ENCODE data around the gene MAP4. TPM values are rescaled to one million over a fixed set of nuclear protein-coding genes. Genes with fewer than 3 reads are reported as not detected.

The MAP4 gene
- total and polyA plus RNA-seq, 2 of the 13 experiments (the other 11 are each of a cell fraction or from before 2014, with no cell fraction given): 33.1 to 38.7 TPM

DNA sequence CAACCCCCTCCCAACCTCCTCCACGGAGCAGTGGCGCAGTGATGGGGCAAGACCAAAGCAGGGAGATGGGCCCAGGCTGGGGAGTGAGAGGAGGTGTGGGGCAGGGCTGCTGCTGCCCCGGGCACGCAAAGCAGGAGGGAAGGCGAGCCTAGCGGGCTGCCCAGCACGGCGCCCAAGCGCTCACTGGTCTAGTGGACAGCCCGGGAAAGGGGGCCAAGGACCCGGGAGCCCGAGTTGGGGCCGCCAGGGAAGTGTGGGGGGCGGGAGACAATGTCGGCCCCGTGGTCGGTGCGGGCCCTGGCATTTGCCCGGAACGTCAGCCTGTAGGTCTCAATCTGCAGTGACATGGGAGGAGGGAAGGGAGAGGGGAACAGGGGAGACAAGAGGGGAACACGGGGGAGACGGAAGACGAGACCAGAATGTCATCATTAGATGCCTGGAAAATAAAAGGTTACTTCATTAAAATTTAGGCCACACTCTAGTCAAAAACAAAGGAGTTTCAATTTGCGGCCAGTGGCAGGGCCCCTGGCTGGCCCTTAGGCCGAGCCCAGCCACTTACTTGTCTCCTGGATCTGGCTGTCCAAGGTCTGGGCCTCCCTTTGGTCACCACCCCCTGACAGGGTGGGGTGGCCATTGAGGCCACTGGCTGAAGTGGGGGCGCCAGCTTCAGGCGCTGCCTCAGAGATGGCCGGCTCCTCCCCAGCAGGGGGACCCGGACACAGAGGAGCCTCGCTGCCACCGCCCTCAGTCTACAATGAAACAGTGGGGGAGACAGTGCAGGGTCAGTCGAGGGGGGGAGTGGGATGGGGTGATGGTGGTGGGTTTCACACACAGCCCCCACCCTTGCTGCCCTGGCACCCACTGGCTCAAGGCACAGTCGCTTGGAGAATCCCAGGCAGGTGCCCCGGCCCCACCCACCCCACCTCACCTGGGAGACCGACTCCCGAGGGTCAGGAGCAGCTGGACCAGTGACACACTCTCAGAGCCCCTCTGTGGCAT, 163.3 kb downstream of the MAP4 start:
- Histone ChIP-seq H3K27ac (ENCODE audit: extremely low read length, insufficient read depth, low read length) (no peak overlapping the region), H4K20me1 (ENCODE audit: insufficient read depth, low read length) (no peaks in the 10 kb centered on the region), H3K9ac (ENCODE audit: insufficient read depth, low read depth, low read length) (no peak overlapping the region), H3K9me3 (ENCODE audit: low read length) (no peaks in the 10 kb centered on the region), H2AFZ (ENCODE audit: low read length) (no peak overlapping the region), H3K4me3 (replicated peaks in 1 of 3; ENCODE audit: insufficient read depth in 1 of 3, low read depth in 2 of 3, low read length in 3 of 3) (no peak overlapping the region), H3K79me2 (ENCODE audit: insufficient read depth, low read length) (no peaks in the 10 kb centered on the region), H3K4me1 (ENCODE audit: insufficient read depth, low read length) (no peaks in the 10 kb centered on the region), H3K27me3 (ENCODE audit: control insufficient read depth in 1 of 2, insufficient read depth in 2 of 2, low read length in 2 of 2) (no peaks in the 10 kb centered on the region), H3K4me2 (ENCODE audit: low read depth, low read length) (no peak overlapping the region), H3K36me3 (replicated peaks in 1 of 2; ENCODE audit: control insufficient read depth in 1 of 2, insufficient read depth in 2 of 2, low read length in 2 of 2) (peaks cover 32 to 68% of the 10 kb centered on the region in 2 experiments)
- no peak for DNase-seq (ENCODE audit: low spot score)
- WGBS (ENCODE audit: low lambda C conversion rate): 98% methylated on average over 26 of the region's 36 CpGs
- peak; percentile 61 for TF ChIP-seq HNRNPK (IDR thresholded peaks at IDR 0.05; ENCODE audit: low read depth, low read length, poor library complexity, severe bottlenecking)
- peak; percentile 81 for TF ChIP-seq AGO2 (optimal IDR thresholded peaks at IDR 0.05; ENCODE audit: low read depth, low read length)
- TF ChIP-seq, protein P1, sequence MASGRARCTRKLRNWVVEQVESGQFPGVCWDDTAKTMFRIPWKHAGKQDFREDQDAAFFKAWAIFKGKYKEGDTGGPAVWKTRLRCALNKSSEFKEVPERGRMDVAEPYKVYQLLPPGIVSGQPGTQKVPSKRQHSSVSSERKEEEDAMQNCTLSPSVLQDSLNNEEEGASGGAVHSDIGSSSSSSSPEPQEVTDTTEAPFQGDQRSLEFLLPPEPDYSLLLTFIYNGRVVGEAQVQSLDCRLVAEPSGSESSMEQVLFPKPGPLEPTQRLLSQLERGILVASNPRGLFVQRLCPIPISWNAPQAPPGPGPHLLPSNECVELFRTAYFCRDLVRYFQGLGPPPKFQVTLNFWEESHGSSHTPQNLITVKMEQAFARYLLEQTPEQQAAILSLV (CRISPR knock-in tag; IDR thresholded peaks at IDR 0.05; ENCODE audit: borderline replicate concordance): no peak
- ATAC-seq: peak; percentile 1; the same call in 1 of the 3 replicates
- CTCF ChIA-PET (ENCODE audit: low intra/inter-chr PET ratio, low total read pairs): no interaction called here
- in situ Hi-C loops (cut with HindIII; ENCODE audit: extremely low pct_ligation_motif_present, low pct_unique_long_range_greater_than_20kb) (loop anchor here (10.0 kb wide), 1 partner anchor 142 kb away; no protein-coding TSS in a partner anchor), intact Hi-C loops (cut with micrococcal nuclease; ENCODE audit: unreplicated experiment) (no loop called here)
- BruUV-seq (replicated peaks): no TSS peak
- POLR2A ChIA-PET: no interaction called here
- FAIRE-seq: no peak
